ENCODE measurements around the gene MYBPC2.

DNA sequence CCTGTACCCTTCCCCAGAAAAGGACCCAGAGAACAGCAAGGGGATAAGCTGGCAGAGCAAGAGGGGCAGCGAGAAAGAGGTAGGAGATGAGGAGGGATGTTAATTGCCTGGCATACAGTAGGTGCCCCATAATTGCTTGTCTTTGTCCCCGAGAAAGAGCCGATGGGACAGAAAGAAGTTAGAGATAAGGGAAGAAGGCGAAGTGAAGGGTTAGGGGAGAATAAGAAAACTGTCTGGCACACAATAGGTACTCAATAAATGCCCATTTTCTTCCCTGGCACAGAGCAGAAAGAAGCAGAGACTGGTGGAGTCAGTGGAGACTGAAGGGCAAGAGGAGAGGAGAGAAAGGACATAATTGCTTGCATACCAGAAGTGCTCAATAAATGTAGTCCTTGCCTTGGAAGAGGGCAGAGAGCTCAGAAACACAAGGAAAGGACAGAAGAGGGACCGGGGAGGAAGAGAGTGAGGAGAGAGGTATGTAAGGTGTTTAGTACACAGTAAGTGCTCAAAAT lies 62.4 kb downstream of the MYBPC2 start:
- TF ChIP-seq ISL1 (CRISPR knock-in tag; IDR thresholded peaks at IDR 0.05), result no peak
- TF ChIP-seq, protein P1, sequence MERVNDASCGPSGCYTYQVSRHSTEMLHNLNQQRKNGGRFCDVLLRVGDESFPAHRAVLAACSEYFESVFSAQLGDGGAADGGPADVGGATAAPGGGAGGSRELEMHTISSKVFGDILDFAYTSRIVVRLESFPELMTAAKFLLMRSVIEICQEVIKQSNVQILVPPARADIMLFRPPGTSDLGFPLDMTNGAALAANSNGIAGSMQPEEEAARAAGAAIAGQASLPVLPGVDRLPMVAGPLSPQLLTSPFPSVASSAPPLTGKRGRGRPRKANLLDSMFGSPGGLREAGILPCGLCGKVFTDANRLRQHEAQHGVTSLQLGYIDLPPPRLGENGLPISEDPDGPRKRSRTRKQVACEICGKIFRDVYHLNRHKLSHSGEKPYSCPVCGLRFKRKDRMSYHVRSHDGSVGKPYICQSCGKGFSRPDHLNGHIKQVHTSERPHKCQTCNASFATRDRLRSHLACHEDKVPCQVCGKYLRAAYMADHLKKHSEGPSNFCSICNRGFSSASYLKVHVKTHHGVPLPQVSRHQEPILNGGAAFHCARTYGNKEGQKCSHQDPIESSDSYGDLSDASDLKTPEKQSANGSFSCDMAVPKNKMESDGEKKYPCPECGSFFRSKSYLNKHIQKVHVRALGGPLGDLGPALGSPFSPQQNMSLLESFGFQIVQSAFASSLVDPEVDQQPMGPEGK (CRISPR knock-in tag; IDR thresholded peaks at IDR 0.05; ENCODE audit: borderline replicate concordance), result no peak
- no peak for TF ChIP-seq TCF4 (CRISPR knock-in tag; IDR thresholded peaks at IDR 0.05; ENCODE audit: borderline replicate concordance)
- TF ChIP-seq BACH2 (CRISPR knock-in tag; IDR thresholded peaks at IDR 0.05; ENCODE audit: borderline replicate concordance), result no peak
- no peak for TF ChIP-seq ARNTL (CRISPR knock-in tag; IDR thresholded peaks at IDR 0.05; ENCODE audit: borderline replicate concordance, low read depth)
- no peak for TF ChIP-seq RARB (CRISPR knock-in tag; IDR thresholded peaks at IDR 0.05)

All from SK-N-SH treated with all-trans-retinoic acid at 6 μM for 48 hours (cell line).